ENCODE data around the gene TPD52L1.

The TPD52L1 gene

GRCh38 chr6:125312950-125313349 is 159.4 kb downstream of the TPD52L1 start:
- Histone ChIP-seq H3K36me3 (ENCODE audit: low read depth) (no peaks in the 10 kb centered on the region), H3K4me1 (ENCODE audit: insufficient read depth, poor library complexity, severe bottlenecking) (no peaks in the 10 kb centered on the region), H3K4me3 (ENCODE audit: severe bottlenecking) (no peak overlapping the region), H3K27me3 (ENCODE audit: insufficient read depth, poor library complexity, severe bottlenecking) (no peaks in the 10 kb centered on the region), H3K9me3 (ENCODE audit: severe bottlenecking) (no peaks in the 10 kb centered on the region), H3K27ac (ENCODE audit: poor library complexity, severe bottlenecking) (no peak overlapping the region)
- ATAC-seq (ENCODE audit: low read depth), result no peak
- TF ChIP-seq, protein P1, sequence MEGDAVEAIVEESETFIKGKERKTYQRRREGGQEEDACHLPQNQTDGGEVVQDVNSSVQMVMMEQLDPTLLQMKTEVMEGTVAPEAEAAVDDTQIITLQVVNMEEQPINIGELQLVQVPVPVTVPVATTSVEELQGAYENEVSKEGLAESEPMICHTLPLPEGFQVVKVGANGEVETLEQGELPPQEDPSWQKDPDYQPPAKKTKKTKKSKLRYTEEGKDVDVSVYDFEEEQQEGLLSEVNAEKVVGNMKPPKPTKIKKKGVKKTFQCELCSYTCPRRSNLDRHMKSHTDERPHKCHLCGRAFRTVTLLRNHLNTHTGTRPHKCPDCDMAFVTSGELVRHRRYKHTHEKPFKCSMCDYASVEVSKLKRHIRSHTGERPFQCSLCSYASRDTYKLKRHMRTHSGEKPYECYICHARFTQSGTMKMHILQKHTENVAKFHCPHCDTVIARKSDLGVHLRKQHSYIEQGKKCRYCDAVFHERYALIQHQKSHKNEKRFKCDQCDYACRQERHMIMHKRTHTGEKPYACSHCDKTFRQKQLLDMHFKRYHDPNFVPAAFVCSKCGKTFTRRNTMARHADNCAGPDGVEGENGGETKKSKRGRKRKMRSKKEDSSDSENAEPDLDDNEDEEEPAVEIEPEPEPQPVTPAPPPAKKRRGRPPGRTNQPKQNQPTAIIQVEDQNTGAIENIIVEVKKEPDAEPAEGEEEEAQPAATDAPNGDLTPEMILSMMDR (IDR thresholded peaks at IDR 0.05; ENCODE audit: poor library complexity, severe bottlenecking), result no peak
- DNase-seq (ENCODE audit: low spot score), result no peak
